ENCODE data around the gene GDPD1.
A peak's percentile ranks its signal among the peaks of the same experiment; 100 is the strongest.

GDPD1 gene

DNA sequence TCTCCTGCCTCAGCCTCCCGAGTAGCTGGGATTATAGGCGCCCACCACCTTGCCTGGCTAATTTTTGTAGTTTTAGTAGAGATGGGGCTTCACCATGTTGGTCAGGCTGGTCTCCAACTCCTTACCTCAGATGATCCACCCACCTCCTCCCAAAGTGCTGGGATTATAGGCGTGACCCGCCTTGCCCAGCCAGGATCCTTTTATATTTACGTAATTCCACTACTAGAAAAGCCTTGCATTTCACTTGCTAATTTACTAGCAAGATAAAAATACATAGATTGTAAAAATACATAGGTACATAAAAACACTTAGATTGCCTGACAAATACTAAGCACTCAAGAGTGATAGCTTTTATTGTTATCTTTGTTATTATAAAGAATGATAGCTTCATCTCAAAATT lies 47.5 kb downstream of the GDPD1 start:
- DNase-seq (ENCODE audit: low read depth, low spot score): no peak
- H3K4me3 ChIP-seq (ENCODE audit: low read depth, low read length): no peak overlapping the region
- TF ChIP-seq, protein P1, sequence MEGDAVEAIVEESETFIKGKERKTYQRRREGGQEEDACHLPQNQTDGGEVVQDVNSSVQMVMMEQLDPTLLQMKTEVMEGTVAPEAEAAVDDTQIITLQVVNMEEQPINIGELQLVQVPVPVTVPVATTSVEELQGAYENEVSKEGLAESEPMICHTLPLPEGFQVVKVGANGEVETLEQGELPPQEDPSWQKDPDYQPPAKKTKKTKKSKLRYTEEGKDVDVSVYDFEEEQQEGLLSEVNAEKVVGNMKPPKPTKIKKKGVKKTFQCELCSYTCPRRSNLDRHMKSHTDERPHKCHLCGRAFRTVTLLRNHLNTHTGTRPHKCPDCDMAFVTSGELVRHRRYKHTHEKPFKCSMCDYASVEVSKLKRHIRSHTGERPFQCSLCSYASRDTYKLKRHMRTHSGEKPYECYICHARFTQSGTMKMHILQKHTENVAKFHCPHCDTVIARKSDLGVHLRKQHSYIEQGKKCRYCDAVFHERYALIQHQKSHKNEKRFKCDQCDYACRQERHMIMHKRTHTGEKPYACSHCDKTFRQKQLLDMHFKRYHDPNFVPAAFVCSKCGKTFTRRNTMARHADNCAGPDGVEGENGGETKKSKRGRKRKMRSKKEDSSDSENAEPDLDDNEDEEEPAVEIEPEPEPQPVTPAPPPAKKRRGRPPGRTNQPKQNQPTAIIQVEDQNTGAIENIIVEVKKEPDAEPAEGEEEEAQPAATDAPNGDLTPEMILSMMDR (IDR thresholded peaks at IDR 0.05; ENCODE audit: low read depth, low read length): no peak
- in situ Hi-C loops (cut with HindIII; ENCODE audit: low sequenced_read_pairs): no loop called here

DNA sequence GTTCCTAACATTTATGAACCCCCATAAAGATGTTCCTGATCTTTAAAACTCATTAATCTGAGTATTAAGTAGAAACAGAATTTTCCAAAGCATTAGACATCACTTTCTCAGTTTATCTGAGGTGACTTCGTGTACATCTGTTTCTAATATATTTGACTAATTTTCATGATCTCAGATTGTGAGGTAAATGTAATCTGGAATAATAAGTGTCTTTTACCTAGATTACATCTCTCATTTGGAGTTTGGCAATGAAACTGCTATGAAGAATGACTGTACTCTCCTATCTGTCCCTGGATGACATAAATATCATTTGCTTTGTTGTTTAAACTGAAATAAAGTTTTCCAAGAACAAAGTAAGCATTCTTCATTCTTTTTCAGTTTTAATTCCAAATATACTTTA lies 55.3 kb downstream of the GDPD1 start:
- H3K4me3 ChIP-seq (ENCODE audit: low read depth, low read length): no peak overlapping the region
- TF ChIP-seq, protein P1 (IDR thresholded peaks at IDR 0.05; ENCODE audit: low read depth, low read length): no peak
- no peak for DNase-seq (ENCODE audit: low read depth, low spot score)
- in situ Hi-C loops (cut with HindIII; ENCODE audit: low sequenced_read_pairs): no loop called here

DNA sequence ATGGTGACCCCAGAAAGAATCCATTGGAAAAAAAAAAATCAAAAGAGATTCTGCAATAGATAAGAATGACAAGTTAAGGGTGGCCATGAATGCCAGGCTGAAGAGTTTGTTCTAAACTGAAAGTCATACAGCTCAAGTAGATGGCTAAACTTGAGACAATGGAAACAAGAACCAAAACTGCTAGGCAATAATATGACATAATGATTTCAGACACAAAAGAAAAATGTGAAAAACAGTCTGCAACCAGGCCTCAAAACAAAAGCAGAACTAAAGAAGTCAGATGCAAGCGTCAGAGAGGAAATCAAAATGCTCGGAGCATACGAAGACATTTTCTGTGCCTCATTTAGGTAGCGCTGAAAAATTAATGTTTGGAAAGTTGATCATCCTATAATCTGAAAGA lies 56.7 kb downstream of the GDPD1 start:
- TF ChIP-seq, protein P1 (IDR thresholded peaks at IDR 0.05; ENCODE audit: low read depth, low read length): no peak
- no peak overlapping the region for H3K4me3 ChIP-seq (ENCODE audit: low read depth, low read length)
- in situ Hi-C loops (cut with HindIII; ENCODE audit: low sequenced_read_pairs): no loop called here
- DNase-seq (ENCODE audit: low read depth, low spot score): no peak

DNA sequence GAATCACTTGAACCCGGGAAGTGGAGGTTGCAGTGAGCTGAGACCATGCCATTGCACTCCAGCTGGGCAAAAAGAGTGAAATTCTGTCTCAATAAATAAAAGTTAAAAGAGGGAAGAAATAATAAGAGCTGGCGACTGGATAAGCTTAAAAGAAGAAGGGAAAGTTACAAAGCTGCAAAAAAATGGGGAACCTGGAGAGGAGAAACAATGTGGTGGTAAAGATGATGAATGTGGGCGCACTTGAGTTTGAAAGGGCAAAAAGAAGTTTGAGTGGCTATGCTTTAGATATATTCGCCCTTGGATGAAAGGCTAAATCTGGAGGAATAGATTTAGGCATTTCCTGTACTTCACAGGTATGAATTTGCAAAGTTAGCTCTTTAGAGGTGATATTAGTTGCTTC lies 58.1 kb downstream of the GDPD1 start:
- TF ChIP-seq, protein P1 (IDR thresholded peaks at IDR 0.05; ENCODE audit: low read depth, low read length): no peak
- in situ Hi-C loops (cut with HindIII; ENCODE audit: low sequenced_read_pairs): no loop called here
- no peak overlapping the region for H3K4me3 ChIP-seq (ENCODE audit: low read depth, low read length)
- DNase-seq (ENCODE audit: low read depth, low spot score): no peak

DNA sequence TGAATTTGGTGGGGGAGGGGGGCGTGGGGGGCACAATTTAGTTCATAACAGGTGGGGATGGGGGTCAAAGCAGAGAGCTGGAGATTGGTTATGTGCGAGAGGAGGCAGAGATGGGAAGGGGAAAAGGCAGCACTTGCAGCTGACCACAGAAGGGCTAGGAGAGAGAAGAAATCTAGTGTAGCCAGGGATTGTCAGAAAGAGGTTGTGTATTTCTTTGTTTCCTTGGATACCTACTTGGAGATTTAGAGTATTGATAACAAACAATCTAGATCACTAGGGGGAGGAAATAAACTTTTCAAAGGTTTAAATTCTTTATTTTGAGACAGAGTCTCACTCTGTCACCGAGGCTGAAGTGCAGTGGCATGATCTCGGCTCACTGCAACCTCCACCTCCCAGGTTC lies 64.0 kb downstream of the GDPD1 start:
- H3K4me3 ChIP-seq (ENCODE audit: low read depth, low read length): no peak overlapping the region
- DNase-seq (ENCODE audit: low read depth, low spot score): no peak
- in situ Hi-C loops (cut with HindIII; ENCODE audit: low sequenced_read_pairs): no loop called here
- TF ChIP-seq, protein P1 (IDR thresholded peaks at IDR 0.05; ENCODE audit: low read depth, low read length): no peak

DNA sequence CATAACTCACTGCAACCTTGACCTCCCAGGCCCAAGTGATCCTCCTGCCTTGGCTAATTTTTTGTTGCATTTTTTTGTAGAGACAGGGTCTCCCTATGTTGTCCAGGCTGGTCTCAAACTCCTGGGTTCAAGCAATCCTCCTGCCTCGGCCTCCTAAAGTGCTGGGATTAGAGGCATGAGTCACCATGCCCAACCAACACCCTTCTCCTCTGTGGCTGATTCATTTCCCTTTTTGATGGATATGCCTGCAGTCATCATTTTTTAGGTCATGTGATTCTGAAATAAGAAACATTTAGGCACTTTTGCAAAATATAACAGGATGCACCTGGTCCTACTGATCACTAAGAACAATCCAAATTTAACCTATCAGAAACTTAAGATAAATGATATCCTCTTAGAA lies 67.1 kb downstream of the GDPD1 start:
- TF ChIP-seq, protein P1 (IDR thresholded peaks at IDR 0.05; ENCODE audit: low read depth, low read length): no peak
- DNase-seq (ENCODE audit: low read depth, low spot score): peak; percentile 6
- in situ Hi-C loops (cut with HindIII; ENCODE audit: low sequenced_read_pairs): no loop called here
- no peak overlapping the region for H3K4me3 ChIP-seq (ENCODE audit: low read depth, low read length)

DNA sequence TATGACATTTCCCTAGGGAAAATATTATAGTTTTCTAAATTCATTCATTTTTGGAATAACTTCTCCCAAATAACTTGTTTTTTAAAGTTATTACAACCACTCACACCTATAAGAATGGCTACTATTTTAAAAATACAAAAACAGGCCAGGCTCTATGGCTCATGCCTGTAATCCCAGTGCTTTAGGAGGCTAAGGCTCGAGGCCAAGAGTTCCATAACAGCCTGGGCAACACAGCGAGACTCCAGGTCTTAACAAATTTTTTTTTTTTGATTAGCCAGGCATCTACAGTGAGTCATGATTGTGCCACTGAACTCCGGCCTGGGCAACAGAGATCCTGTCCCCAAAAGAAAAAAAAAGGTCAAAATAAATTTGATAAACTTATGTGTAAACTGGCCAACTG lies 67.6 kb downstream of the GDPD1 start:
- TF ChIP-seq, protein P1 (IDR thresholded peaks at IDR 0.05; ENCODE audit: low read depth, low read length): no peak
- H3K4me3 ChIP-seq (ENCODE audit: low read depth, low read length): no peak overlapping the region
- in situ Hi-C loops (cut with HindIII; ENCODE audit: low sequenced_read_pairs): no loop called here
- DNase-seq (ENCODE audit: low read depth, low spot score): no peak

All from astrocyte of the spinal cord (primary cell).